Mesothelial cell of epicardium (in vitro differentiated cells): ENCODE data around the gene SCAMP4. TPM values are rescaled to one million over a fixed set of nuclear protein-coding genes. Genes with fewer than 3 reads are reported as not detected.

Experiments
- DNase-seq, 2 experiments: peaks; one replicate each; pipeline ENCODE4 v3.0.0; 2021; ENCODE audit warnings: low spot score in 2 of 2; ENCODE audit not compliant: unreplicated experiment in 2 of 2
- H3K27ac Mint-ChIP-seq: 2 replicates; pipeline ENCODE4 v1.8.0; 2021; ENCODE audit warnings: mixed read lengths
- H3K27me3 Mint-ChIP-seq: 2 replicates; pipeline ENCODE4 v1.8.0; 2021; ENCODE audit warnings: low read depth, mixed read lengths
- H3K36me3 Mint-ChIP-seq: 2 replicates; pipeline ENCODE4 v1.8.0; 2021; ENCODE audit warnings: mixed read lengths
- H3K4me1 Mint-ChIP-seq: 2 replicates; pipeline ENCODE4 v1.8.0; 2021; ENCODE audit warnings: mixed read lengths
- H3K4me3 Mint-ChIP-seq: 2 replicates; pipeline ENCODE4 v1.8.0; 2021; ENCODE audit warnings: mild to moderate bottlenecking, moderate library complexity, mixed read lengths
- H3K9me3 Mint-ChIP-seq: 2 replicates; pipeline ENCODE4 v1.8.0; 2021; ENCODE audit warnings: mixed read lengths
- total RNA-seq: library from RNA; stranded (reverse); gene quantifications from 3 replicates; pipeline ENCODE4 v1.2.1, GENCODE V29; 2021
- TF ChIP-seq, protein P1 (sequence below): fragments of 200-600 bp; sonication (generic); IDR thresholded peaks from one replicate; pipeline ENCODE4 v1.5.0; 2021; ENCODE audit warnings: antibody characterized with exemption; ENCODE audit not compliant: unreplicated experiment

The SCAMP4 gene
- total RNA-seq, 1 donor from 2014 or later, result 97.7 TPM

DNA sequence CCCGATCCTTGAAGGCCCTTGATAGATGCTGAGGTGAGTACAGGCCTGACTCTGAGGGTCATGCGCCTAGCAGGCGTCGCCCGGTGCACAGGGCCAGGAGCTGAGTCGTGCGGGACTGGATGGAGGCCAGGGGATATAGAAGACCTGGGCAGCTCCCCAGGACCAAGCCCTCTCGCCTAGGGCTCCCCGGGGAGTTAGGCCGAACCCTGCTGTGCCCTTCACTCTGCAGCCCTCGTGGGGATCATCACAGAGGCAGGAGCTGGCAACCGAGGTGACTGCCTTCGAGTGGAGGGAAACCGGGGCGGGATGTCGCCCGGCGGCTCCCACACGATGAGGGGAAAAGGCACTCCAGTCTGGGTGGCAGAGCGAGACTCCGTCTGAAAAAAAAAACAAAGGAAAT lies 47.4 kb downstream of the SCAMP4 start:
- H3K4me1 Mint-ChIP-seq, result no peaks in the 10 kb centered on the region
- TF ChIP-seq, protein P1, sequence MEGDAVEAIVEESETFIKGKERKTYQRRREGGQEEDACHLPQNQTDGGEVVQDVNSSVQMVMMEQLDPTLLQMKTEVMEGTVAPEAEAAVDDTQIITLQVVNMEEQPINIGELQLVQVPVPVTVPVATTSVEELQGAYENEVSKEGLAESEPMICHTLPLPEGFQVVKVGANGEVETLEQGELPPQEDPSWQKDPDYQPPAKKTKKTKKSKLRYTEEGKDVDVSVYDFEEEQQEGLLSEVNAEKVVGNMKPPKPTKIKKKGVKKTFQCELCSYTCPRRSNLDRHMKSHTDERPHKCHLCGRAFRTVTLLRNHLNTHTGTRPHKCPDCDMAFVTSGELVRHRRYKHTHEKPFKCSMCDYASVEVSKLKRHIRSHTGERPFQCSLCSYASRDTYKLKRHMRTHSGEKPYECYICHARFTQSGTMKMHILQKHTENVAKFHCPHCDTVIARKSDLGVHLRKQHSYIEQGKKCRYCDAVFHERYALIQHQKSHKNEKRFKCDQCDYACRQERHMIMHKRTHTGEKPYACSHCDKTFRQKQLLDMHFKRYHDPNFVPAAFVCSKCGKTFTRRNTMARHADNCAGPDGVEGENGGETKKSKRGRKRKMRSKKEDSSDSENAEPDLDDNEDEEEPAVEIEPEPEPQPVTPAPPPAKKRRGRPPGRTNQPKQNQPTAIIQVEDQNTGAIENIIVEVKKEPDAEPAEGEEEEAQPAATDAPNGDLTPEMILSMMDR, result no peak

DNA sequence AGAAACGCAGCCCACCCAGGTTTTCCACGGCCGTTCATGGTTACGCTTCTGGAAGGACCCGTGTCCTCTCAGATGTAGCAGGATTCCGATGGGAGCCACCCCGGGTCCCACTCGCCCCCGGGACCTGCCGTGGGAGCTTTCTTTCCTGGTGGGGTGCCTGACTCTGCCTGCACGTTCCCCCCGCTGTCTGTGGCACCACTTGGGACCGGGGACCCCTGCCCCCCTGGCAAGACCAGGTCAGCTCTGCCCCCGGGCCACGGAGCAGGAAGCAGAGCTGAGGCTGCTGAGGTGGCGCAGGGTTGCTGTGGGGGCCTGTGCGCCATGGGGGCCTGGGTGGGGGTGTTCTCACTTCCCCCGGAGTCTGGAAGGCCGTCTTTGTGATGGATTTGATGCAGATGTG lies 47.8 kb downstream of the SCAMP4 start:
- peaks cover 14% of the 10 kb centered on the region for H3K36me3 Mint-ChIP-seq
- no peaks in the 10 kb centered on the region for H3K9me3 Mint-ChIP-seq
- no peaks in the 10 kb centered on the region for H3K4me1 Mint-ChIP-seq
- TF ChIP-seq, protein P1, result no peak
- H3K27ac Mint-ChIP-seq, result no peak overlapping the region
- no peak for DNase-seq
- no peak overlapping the region for H3K4me3 Mint-ChIP-seq
- no peaks in the 10 kb centered on the region for H3K27me3 Mint-ChIP-seq

More for the DNA sequence above, 47.4 kb downstream of the SCAMP4 start:
- no peak for DNase-seq
- H3K27ac Mint-ChIP-seq, result no peak overlapping the region
- peaks cover 14% of the 10 kb centered on the region for H3K36me3 Mint-ChIP-seq
- no peak overlapping the region for H3K4me3 Mint-ChIP-seq
- H3K27me3 Mint-ChIP-seq, result no peaks in the 10 kb centered on the region
- no peaks in the 10 kb centered on the region for H3K9me3 Mint-ChIP-seq

DNA sequence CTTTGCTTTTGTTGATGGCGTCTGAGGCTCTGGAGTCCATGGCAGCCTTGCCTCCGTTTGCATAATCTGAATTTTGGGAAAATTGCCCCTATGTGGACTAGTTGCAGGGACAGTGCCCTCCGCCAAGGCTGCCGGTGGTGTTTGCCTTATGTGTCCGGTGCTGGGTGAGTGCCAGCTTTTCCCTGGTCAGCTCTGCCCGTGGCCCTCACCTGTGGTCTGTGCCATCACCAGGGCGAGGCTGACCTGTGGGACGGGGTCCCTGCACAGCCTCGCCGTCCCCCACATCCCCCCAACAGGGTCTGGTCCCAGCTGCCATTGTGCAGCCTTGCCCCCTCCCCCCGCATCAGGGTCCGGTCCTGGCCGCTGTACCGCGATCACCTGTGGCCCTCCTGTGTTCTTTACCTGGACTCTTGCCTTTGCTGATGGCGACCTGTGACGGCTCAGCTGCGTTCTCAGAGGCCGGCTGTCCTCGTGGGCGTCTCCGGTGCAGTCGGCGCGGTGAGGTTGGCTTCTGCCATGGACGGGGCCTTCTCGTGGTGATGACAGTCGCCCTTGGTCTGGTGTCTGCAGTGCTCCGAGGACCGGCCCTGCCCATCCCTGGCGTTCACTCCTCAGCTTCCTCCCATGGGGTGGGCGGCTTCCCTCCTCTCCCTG lies 48.4 kb downstream of the SCAMP4 start:
- Mint-ChIP-seq H3K4me3 (no peak overlapping the region), H3K27ac (no peak overlapping the region), H3K4me1 (no peaks in the 10 kb centered on the region), H3K36me3 (peaks cover 14% of the 10 kb centered on the region), H3K27me3 (no peaks in the 10 kb centered on the region), H3K9me3 (no peaks in the 10 kb centered on the region)
- TF ChIP-seq, protein P1, result no peak
- no peak for DNase-seq

DNA sequence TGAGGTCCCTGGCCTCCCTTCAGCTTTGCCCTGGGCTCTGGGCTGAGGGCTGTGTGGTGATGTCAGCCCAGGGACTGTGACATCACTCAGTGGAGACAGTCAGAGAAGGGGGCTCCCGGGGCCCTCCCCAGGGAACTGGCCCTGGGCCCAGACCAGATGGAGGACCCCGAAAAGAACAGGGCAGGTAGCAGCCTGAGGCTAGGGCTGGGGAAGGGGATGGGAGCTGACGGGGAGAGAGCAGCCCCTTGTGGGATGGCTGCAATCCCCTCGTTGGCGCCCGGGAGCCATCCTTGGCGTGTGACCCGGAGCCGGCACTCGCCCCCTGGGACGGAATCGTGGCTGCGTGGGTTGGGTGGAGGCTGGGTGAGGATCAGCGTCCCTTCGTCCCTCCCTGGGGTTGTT lies 49.3 kb downstream of the SCAMP4 start:
- Mint-ChIP-seq H3K9me3 (no peaks in the 10 kb centered on the region), H3K27ac (no peak overlapping the region), H3K4me1 (no peaks in the 10 kb centered on the region), H3K4me3 (no peak overlapping the region), H3K27me3 (no peaks in the 10 kb centered on the region), H3K36me3 (peaks cover 10% of the 10 kb centered on the region)
- TF ChIP-seq, protein P1, result no peak
- DNase-seq, result peak in 1 of 2 experiments; percentile 20

DNA sequence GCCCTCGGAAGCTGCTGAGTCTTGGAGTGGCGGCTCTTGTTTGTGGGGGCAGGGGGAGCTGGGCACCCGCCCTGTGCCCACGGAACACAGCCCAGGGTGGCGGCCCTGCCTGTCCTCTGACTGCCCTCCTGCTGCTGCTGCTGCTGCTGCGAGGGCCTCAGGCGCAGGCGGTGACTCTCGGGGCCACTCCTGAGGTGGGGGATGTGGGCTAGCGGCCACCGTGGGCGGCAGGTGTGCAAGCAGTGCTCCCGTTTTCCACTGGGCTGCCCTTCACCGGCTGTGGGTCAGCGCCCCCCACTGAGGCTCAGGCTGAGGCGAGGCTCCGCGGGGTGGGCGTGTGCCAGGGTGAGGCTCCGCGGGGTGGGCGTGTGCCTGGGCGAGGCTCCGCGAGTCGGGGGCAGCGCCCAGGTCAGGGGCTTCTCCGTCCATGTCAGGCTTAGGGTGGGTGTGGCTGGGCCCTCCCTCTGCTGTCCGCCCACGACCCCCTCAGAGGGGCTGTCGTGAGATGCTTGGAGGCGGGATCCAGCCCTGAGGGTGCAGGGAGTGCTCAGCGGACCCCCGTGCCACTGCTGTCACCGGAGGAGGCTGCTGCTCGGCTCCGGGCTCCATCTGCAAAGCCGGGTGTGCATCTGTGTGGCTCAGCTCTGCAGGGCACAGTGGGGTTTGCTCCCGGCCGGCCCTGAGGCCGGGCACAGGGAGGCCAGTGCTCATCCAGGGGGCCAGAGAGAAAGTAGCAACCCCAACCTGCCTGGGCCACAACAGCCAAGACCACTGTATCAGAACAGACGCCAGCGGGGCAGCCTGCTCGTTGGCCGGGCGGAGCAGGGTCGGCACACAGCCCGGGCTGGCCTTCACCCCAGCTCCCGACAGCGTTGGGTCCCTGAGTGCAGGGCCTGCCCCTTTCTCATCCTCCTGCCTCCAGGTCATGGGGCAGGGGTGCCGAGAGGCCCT lies 50.2 kb downstream of the SCAMP4 start:
- H3K27me3 Mint-ChIP-seq, result no peaks in the 10 kb centered on the region
- H3K4me3 Mint-ChIP-seq, result no peak overlapping the region
- no peaks in the 10 kb centered on the region for H3K9me3 Mint-ChIP-seq
- DNase-seq, result no peak
- H3K36me3 Mint-ChIP-seq, result peaks cover 6% of the 10 kb centered on the region
- TF ChIP-seq, protein P1, result no peak
- H3K27ac Mint-ChIP-seq, result no peak overlapping the region
- H3K4me1 Mint-ChIP-seq, result no peaks in the 10 kb centered on the region
